ENCODE results near the gene FLNC. TPM values are rescaled to one million over a fixed set of nuclear protein-coding genes. Genes with fewer than 3 reads are reported as not detected.

Gene FLNC
- total RNA-seq, 1 experiment from 2014 or later: 0.42 TPM

- H3K9me3 Mint-ChIP-seq (ENCODE audit: low read depth, unreplicated experiment): no peaks in the 10 kb centered on the region
- CTCF ChIA-PET: no interaction called here
- DNase-seq: no peak
- no peaks in the 10 kb centered on the region for H3K27me3 Mint-ChIP-seq (ENCODE audit: unreplicated experiment)
- H3K4me3 Mint-ChIP-seq (ENCODE audit: low read depth, unreplicated experiment): no peak overlapping the region
- H3K36me3 Mint-ChIP-seq (ENCODE audit: insufficient read depth, unreplicated experiment): peaks cover 4% of the 10 kb centered on the region
- no TSS peak for BruUV-seq (replicated peaks)
- no peak overlapping the region for H3K27ac Mint-ChIP-seq (ENCODE audit: unreplicated experiment)
- peaks cover 6% of the 10 kb centered on the region for H3K4me1 Mint-ChIP-seq (ENCODE audit: low read depth, unreplicated experiment)
- TF ChIP-seq CTCF (IDR thresholded peaks at IDR 0.05; ENCODE audit: unreplicated experiment): no peak
- intact Hi-C loops (cut with micrococcal nuclease; ENCODE audit: unreplicated experiment): loop anchor here (5.0 kb wide), 1 partner anchor 88 kb away; the partner anchor contains the start of gene CCDC136
These were observed 49.9 kb downstream of the FLNC start for GRCh38 chr7:128879939-128880746.

DNA sequence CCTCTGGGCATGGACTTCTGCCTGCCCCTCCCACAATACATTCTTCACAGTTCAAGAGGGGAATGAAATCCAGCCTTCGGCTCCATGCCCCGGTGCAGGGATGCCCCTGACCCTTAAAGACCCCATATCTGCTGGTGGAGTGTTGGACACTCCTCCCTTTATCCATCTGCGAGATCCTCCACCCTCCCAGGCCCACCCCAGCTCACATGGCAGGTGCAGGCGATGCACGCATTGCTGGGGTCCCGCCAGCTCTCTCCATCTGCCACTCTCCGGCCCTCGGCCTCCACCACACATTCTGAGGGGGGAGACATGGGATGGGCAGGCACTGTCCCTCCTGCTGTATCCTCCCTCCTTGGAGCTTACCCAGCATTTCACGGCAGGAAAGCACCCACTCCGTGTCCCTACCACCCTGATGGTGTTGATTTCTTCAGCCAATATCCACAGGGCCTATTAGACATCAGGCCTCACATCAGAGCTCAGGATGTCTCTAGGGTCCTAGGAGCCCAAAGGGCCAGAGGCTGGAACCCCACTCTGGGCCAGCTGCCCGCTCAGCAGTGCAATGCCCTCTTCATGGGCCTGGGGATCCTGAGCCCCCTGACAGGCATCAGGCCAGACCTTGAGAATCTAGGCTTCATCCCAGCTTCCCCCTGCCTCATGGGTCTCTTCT, 50.7 kb downstream of the FLNC start:
- Mint-ChIP-seq H3K9me3 (ENCODE audit: low read depth, unreplicated experiment) (no peaks in the 10 kb centered on the region), H3K27ac (ENCODE audit: unreplicated experiment) (no peak overlapping the region), H3K4me1 (ENCODE audit: low read depth, unreplicated experiment) (peaks cover 6% of the 10 kb centered on the region), H3K36me3 (ENCODE audit: insufficient read depth, unreplicated experiment) (peaks cover 8% of the 10 kb centered on the region), H3K27me3 (ENCODE audit: unreplicated experiment) (no peaks in the 10 kb centered on the region), H3K4me3 (ENCODE audit: low read depth, unreplicated experiment) (no peak overlapping the region)
- TF ChIP-seq CTCF (IDR thresholded peaks at IDR 0.05; ENCODE audit: unreplicated experiment): no peak
- BruUV-seq (replicated peaks): no TSS peak
- no peak for DNase-seq
- CTCF ChIA-PET: interaction anchor here (0.6 kb wide), 1 partner anchor 219 kb away, joined by 3 read pairs; no protein-coding TSS in a partner anchor
- intact Hi-C loops (cut with micrococcal nuclease; ENCODE audit: unreplicated experiment): loop anchor here (5.0 kb wide), 1 partner anchor 89 kb away; the partner anchor contains the start of gene CCDC136

- Mint-ChIP-seq H3K4me1 (ENCODE audit: low read depth, unreplicated experiment) (peaks cover 6% of the 10 kb centered on the region), H3K27me3 (ENCODE audit: unreplicated experiment) (no peaks in the 10 kb centered on the region), H3K36me3 (ENCODE audit: insufficient read depth, unreplicated experiment) (peaks cover 9% of the 10 kb centered on the region), H3K27ac (ENCODE audit: unreplicated experiment) (no peak overlapping the region), H3K9me3 (ENCODE audit: low read depth, unreplicated experiment) (no peaks in the 10 kb centered on the region), H3K4me3 (ENCODE audit: low read depth, unreplicated experiment) (no peak overlapping the region)
- CTCF ChIA-PET: interaction anchor here (0.5 to 0.6 kb wide), 2 partner anchors 12 to 218 kb away, joined by 3 read pairs; no protein-coding TSS in a partner anchor
- intact Hi-C loops (cut with micrococcal nuclease; ENCODE audit: unreplicated experiment): loop anchor here (5.0 kb wide), 1 partner anchor 89 kb away; the partner anchor contains the start of gene CCDC136
- DNase-seq: no peak
- TF ChIP-seq CTCF (IDR thresholded peaks at IDR 0.05; ENCODE audit: unreplicated experiment): no peak
- no TSS peak for BruUV-seq (replicated peaks)
These were observed 51.4 kb downstream of the FLNC start for GRCh38 chr7:128881458-128882125.

DNA sequence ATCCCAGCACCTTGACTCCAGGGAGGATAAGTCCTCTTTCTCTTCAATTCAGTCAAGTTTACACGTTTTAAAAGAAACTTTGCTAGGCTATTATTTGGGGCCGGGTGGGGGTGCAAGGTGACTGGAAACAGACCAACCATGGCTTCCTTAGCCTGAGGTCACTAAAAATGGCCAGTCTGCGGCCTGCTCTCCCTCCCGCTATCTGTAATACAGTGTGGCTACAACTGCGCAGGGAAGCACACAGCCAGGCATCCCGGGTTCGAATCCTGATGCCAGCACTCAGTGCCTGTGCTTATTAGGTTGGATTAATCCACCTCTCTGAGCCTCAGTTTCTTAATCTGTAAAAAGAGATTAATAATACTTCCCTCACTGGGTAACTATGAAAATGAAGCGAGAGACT, 51.9 kb downstream of the FLNC start:
- H3K4me3 Mint-ChIP-seq (ENCODE audit: low read depth, unreplicated experiment): no peak overlapping the region
- intact Hi-C loops (cut with micrococcal nuclease; ENCODE audit: unreplicated experiment): loop anchor here (5.0 kb wide), 1 partner anchor 90 kb away; the partner anchor contains the start of gene CCDC136
- H3K27ac Mint-ChIP-seq (ENCODE audit: unreplicated experiment): no peak overlapping the region
- BruUV-seq (replicated peaks): no TSS peak
- peaks cover 9% of the 10 kb centered on the region for H3K36me3 Mint-ChIP-seq (ENCODE audit: insufficient read depth, unreplicated experiment)
- DNase-seq: no peak
- peaks cover 6% of the 10 kb centered on the region for H3K4me1 Mint-ChIP-seq (ENCODE audit: low read depth, unreplicated experiment)
- no peaks in the 10 kb centered on the region for H3K9me3 Mint-ChIP-seq (ENCODE audit: low read depth, unreplicated experiment)
- TF ChIP-seq CTCF (IDR thresholded peaks at IDR 0.05; ENCODE audit: unreplicated experiment): no peak
- no peaks in the 10 kb centered on the region for H3K27me3 Mint-ChIP-seq (ENCODE audit: unreplicated experiment)
- CTCF ChIA-PET: interaction anchor here (0.5 kb wide), 1 partner anchor 12 kb away, joined by 3 read pairs; no protein-coding TSS in a partner anchor
